SK-N-SH (cell line): ENCODE results near the gene DGKD.

ENCODE experiments used
- CTCF ChIP-seq: fragments of 200-600 bp; sonication (generic); IDR thresholded peaks from 2 replicates; pipeline ENCODE4 v1.6.1; 2017; ENCODE audit warnings: antibody characterized with exemption, mild to moderate bottlenecking, moderate library complexity
- EP300 ChIP-seq, 2 experiments: IDR thresholded peaks; 2 replicates each; pipeline versions ENCODE4 v1.4.0 to v1.6.1; 2012; ENCODE audit warnings: borderline replicate concordance in 1 of 2, low read depth in 1 of 2, low read length in 1 of 2
- EZH2phosphoT487 ChIP-seq: fragments of 200-600 bp; sonication (generic); IDR thresholded peaks from 2 replicates; pipeline ENCODE4 v1.6.1; 2017; ENCODE audit warnings: low read depth, mixed run types, mild to moderate bottlenecking, antibody characterized with exemption, moderate library complexity, borderline replicate concordance
- GABPA ChIP-seq: IDR thresholded peaks from 2 replicates; pipeline ENCODE4 v1.4.0; 2012; ENCODE audit warnings: low read depth, mild to moderate bottlenecking
- RFX5 ChIP-seq: IDR thresholded peaks from 2 replicates; pipeline ENCODE4 v1.6.1; 2012; ENCODE audit warnings: mild to moderate bottlenecking, improper control_type of control experiment, low read length
- TEAD4 ChIP-seq: IDR thresholded peaks from 2 replicates; pipeline ENCODE4 v1.4.0; 2012; ENCODE audit warnings: mild to moderate bottlenecking, borderline replicate concordance; ENCODE audit not compliant: insufficient read depth

- TF ChIP-seq CTCF, result no peak
- TF ChIP-seq EZH2phosphoT487, result no peak
- TF ChIP-seq RFX5, result no peak
- TF ChIP-seq TEAD4, result no peak
- no peak for TF ChIP-seq EP300 (IDR thresholded peaks at IDR 0.05; ENCODE audit: borderline replicate concordance in 1 of 2, low read depth in 1 of 2, low read length in 1 of 2)
- TF ChIP-seq GABPA, result no peak
These were observed 86.0 kb downstream of the DGKD start for GRCh38 chr2:233440314-233440713.
